HG03135 (cell line): ENCODE data around the gene MACROD1.

ENCODE experiments used
- ATAC-seq: cut with Tn5 transposase; IDR thresholded peaks from one replicate; pipeline ENCODE4 v1.9.1; 2021; ENCODE audit warnings: mild to moderate bottlenecking, moderate library complexity; ENCODE audit not compliant: unreplicated experiment

The MACROD1 gene

GRCh38 chr11:64003807-64004589 is 161.9 kb downstream of the MACROD1 start:
- ATAC-seq, result no peak

GRCh38 chr11:64001484-64002420 is 164.2 kb downstream of the MACROD1 start:
- ATAC-seq, result no peak

GRCh38 chr11:64000740-64001483 is 165.0 kb downstream of the MACROD1 start:
- no peak for ATAC-seq

- no peak for ATAC-seq
These were observed 165.7 kb downstream of the MACROD1 start for GRCh38 chr11:64000026-64000739.

GRCh38 chr11:63999349-64000025 is 166.4 kb downstream of the MACROD1 start:
- no peak for ATAC-seq

- no peak for ATAC-seq
These were observed 167.2 kb downstream of the MACROD1 start for GRCh38 chr11:63998558-63999348.

- ATAC-seq, result no peak
These were observed 168.0 kb downstream of the MACROD1 start for GRCh38 chr11:63997801-63998337.

GRCh38 chr11:63997104-63997700 is 168.7 kb downstream of the MACROD1 start:
- ATAC-seq, result no peak

- no peak for ATAC-seq
These were observed 169.4 kb downstream of the MACROD1 start for GRCh38 chr11:63996512-63996911.

- ATAC-seq, result no peak
These were observed 171.9 kb downstream of the MACROD1 start for GRCh38 chr11:63993993-63994392.

- no peak for ATAC-seq
These were observed 172.8 kb downstream of the MACROD1 start for GRCh38 chr11:63993100-63993499.

- ATAC-seq, result no peak
These were observed 174.4 kb downstream of the MACROD1 start for GRCh38 chr11:63991558-63991957.

- ATAC-seq, result no peak
These were observed 178.9 kb downstream of the MACROD1 start for GRCh38 chr11:63986932-63987513.

GRCh38 chr11:63986156-63986931 is 179.6 kb downstream of the MACROD1 start, which contains the start of gene OTUB1:
Gene OTUB1 (plus strand): TSS chr11:63986438. CDS start chr11:63986457, 19 bp downstream.
- ATAC-seq, result peak; percentile 79

GRCh38 chr11:63985812-63986155 is 180.1 kb downstream of the MACROD1 start:
- peak; percentile 36 for ATAC-seq

GRCh38 chr11:63979426-63979825 is 186.5 kb downstream of the MACROD1 start:
- ATAC-seq, result no peak

GRCh38 chr11:63978551-63979239 is 187.2 kb downstream of the MACROD1 start:
- no peak for ATAC-seq
